HAP-1 (cell line): ENCODE measurements around the gene CADM3.
A peak's percentile ranks its signal among the peaks of the same experiment; 100 is the strongest.

Source experiments
- DNase-seq, 2 experiments: peaks; one replicate each; pipeline ENCODE4 v3.0.0-alpha.2; 2016 to 2020; ENCODE audit warnings: low spot score in 2 of 2
- H3K27me3 ChIP-seq: fragments of 250-450 bp; sonication (Bioruptor Pico); 2 replicates; pipeline ENCODE4 v1.5.1; 2020; ENCODE audit warnings: low read depth, mild to moderate bottlenecking, moderate library complexity
- H3K36me3 ChIP-seq: fragments of 250-450 bp; sonication (Bioruptor Pico); replicated peaks from 2 replicates; pipeline ENCODE4 v1.5.1; 2020; ENCODE audit warnings: mild to moderate bottlenecking
- H3K4me1 ChIP-seq: fragments of 250-450 bp; sonication (Bioruptor Pico); 2 replicates; pipeline ENCODE4 v1.5.1; 2020; ENCODE audit warnings: mild to moderate bottlenecking
- H3K4me3 ChIP-seq: fragments of 250-450 bp; sonication (Bioruptor Pico); 2 replicates; pipeline ENCODE4 v1.5.1; 2020; ENCODE audit warnings: mild to moderate bottlenecking, moderate library complexity
- H3K9me3 ChIP-seq: fragments of 250-450 bp; sonication (Bioruptor Pico); 2 replicates; pipeline ENCODE4 v1.5.1; 2020; ENCODE audit warnings: mild to moderate bottlenecking, moderate library complexity
- in situ Hi-C: fragments of 300-500 bp; cut with MboI; formaldehyde crosslinking; loops from 3 replicates; pipeline ENCODE4 v1.14.3; 2020; ENCODE audit warnings: low sequenced_read_pairs, inconsistent platforms, mixed read lengths

The CADM3 gene, protein sequence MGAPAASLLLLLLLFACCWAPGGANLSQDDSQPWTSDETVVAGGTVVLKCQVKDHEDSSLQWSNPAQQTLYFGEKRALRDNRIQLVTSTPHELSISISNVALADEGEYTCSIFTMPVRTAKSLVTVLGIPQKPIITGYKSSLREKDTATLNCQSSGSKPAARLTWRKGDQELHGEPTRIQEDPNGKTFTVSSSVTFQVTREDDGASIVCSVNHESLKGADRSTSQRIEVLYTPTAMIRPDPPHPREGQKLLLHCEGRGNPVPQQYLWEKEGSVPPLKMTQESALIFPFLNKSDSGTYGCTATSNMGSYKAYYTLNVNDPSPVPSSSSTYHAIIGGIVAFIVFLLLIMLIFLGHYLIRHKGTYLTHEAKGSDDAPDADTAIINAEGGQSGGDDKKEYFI

DNA sequence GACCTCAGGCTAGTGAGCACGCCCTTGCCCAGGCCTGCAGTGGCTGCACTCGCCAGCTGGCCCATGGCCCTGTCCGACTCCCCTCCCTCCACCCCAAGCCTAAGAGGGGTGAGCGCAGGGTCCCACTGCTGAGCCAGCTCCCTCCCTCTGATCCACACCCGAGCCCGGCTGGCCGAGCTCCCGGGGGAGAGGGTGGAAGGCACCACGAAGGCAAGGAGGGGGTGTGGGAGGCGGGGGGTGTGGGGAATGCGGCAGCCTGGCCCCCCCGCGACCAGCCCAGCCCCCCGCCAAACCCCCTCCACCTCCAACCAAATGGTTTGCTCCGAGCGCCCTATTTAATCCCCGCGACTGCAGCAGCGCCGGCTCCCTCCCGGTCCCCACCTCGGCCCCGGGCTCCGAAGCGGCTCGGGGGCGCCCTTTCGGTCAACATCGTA, at the start of gene CADM3:
CADM3 (plus strand) TSS at position 362 of the 434 bp plus-strand sequence. CDS start 151 bp downstream, outside the sequence.
- in situ Hi-C loops = no loop called here
- Histone ChIP-seq H3K36me3 (no peaks in the 10 kb centered on the region), H3K4me3 (no peak within 1 kb of the TSS), H3K27me3 (peaks cover 8% of the 10 kb centered on the region; the same call in 1 of the 2 replicates), H3K9me3 (no peaks in the 10 kb centered on the region), H3K4me1 (no peaks in the 10 kb centered on the region)
- no peak for DNase-seq

- in situ Hi-C loops = no loop called here
- Histone ChIP-seq H3K36me3 (no peaks in the 10 kb centered on the region), H3K4me1 (no peaks in the 10 kb centered on the region), H3K27me3 (no peaks in the 10 kb centered on the region), H3K9me3 (no peaks in the 10 kb centered on the region), H3K4me3 (no peak overlapping the region)
- no peak for DNase-seq
These were observed 49.3 kb upstream of the CADM3 start for GRCh38 chr1:159122005-159122621.

- in situ Hi-C loops = no loop called here
- no peaks in the 10 kb centered on the region for H3K27me3 ChIP-seq
- no peaks in the 10 kb centered on the region for H3K4me1 ChIP-seq
- no peak overlapping the region for H3K4me3 ChIP-seq
- DNase-seq = no peak
- H3K9me3 ChIP-seq = no peaks in the 10 kb centered on the region
- H3K36me3 ChIP-seq = no peaks in the 10 kb centered on the region
These were observed 47.8 kb upstream of the CADM3 start for GRCh38 chr1:159123587-159123986.

DNA sequence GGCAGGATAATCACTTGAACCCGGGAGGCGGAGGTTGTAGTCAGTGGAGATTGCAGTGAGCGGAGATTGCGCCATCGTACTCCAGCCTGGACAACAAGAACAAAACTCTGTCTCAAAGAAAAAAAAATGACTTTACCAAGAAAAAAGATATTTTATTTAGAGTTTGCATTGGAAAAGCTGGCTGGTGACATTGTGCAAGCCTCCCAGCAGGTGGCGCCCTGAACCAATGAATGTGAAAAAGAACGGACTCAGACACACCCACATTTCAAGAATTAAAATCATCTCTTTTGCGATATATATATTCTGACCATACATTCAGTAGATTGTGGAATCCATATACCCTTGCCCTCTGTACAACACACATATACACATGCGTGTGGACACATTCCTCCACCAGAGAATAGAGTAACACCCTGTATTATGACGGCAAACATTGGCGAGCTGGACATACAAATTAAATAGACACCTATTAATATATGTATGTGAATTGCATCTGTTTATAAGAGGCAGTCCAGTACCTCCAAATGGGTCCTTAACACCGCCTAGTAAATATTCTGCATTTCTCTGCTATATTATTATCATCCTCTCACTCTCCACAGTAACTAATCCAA, 39.0 kb upstream of the CADM3 start:
- DNase-seq = peak; percentile 47 to 80
- Histone ChIP-seq H3K36me3 (no peaks in the 10 kb centered on the region), H3K4me1 (no peaks in the 10 kb centered on the region), H3K4me3 (no peak overlapping the region), H3K9me3 (no peaks in the 10 kb centered on the region), H3K27me3 (0 out of 2 replicates have a peak, but pooled peaks cover 3% of the 10 kb centered on the region)
- in situ Hi-C loops = loop anchor here (25.0 kb wide), 1 partner anchor 880 kb away; no protein-coding TSS in a partner anchor

- no peak overlapping the region for H3K4me3 ChIP-seq
- DNase-seq = no peak
- no peaks in the 10 kb centered on the region for H3K36me3 ChIP-seq
- H3K27me3 ChIP-seq = no peaks in the 10 kb centered on the region
- no peaks in the 10 kb centered on the region for H3K9me3 ChIP-seq
- H3K4me1 ChIP-seq = no peaks in the 10 kb centered on the region
- in situ Hi-C loops = loop anchor here (25.0 kb wide), 1 partner anchor 872 kb away; no protein-coding TSS in a partner anchor
These were observed 30.9 kb upstream of the CADM3 start for GRCh38 chr1:159140474-159140873.

DNA sequence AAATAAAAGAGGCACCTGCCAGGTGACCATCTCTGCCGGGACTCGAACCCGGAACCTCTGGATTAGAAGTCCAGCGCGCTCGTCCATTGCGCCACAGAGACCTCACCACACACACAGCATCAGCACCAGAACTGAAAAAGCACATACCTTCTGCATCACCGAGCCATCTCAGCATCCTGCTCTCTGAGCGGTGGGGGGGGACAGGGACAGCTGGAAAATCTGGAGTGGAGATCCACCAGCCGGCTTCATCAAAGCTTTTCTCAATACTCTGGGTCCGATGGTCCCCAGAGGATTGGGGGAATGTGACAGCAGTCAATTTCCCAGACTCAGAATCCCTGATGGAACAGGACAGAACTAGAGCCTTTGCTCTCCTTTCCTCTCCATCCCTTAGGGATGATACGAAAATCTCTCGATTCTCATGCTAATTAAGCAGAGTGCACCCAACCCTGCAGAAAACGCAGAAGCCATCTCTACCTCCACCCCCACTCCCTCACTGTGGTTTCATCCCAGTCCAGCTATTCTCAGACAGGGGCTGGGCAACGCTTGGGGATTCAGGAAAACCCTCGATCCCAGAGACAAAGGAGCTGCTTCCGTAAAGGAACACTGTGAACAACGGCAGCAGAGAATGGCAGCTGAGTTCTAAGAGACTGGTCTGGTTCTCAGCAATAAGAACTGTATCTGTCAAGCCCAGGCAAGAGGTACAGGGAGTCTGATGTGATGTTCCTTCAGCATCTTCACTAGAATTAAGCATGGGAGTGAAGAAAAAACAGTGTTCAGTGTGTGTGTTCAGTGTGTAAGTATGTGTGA, 29.6 kb upstream of the CADM3 start:
- Histone ChIP-seq H3K4me1 (no peaks in the 10 kb centered on the region), H3K9me3 (no peaks in the 10 kb centered on the region), H3K27me3 (no peaks in the 10 kb centered on the region), H3K36me3 (no peaks in the 10 kb centered on the region), H3K4me3 (no peak overlapping the region)
- peak in 1 of 2 experiments; percentile 14 for DNase-seq
- in situ Hi-C loops = loop anchor here (25.0 kb wide), 1 partner anchor 871 kb away; no protein-coding TSS in a partner anchor

DNA sequence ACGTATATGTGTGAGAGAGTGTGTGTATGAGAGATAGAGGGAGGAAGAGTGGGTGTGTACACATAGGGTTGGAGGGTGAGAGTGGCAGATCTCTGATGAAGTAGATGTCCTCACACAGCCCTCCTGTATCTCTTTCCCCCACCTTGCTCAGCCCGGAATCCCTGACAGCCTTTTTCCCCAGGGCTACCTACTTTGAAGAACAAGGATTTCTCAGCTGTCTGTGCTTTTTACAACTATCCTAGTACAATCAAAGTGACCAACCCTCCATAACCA, 29.1 kb upstream of the CADM3 start:
- in situ Hi-C loops = loop anchor here (25.0 kb wide), 1 partner anchor 870 kb away; no protein-coding TSS in a partner anchor
- Histone ChIP-seq H3K9me3 (no peaks in the 10 kb centered on the region), H3K27me3 (no peaks in the 10 kb centered on the region), H3K36me3 (no peaks in the 10 kb centered on the region), H3K4me1 (no peaks in the 10 kb centered on the region), H3K4me3 (no peak overlapping the region)
- no peak for DNase-seq

DNA sequence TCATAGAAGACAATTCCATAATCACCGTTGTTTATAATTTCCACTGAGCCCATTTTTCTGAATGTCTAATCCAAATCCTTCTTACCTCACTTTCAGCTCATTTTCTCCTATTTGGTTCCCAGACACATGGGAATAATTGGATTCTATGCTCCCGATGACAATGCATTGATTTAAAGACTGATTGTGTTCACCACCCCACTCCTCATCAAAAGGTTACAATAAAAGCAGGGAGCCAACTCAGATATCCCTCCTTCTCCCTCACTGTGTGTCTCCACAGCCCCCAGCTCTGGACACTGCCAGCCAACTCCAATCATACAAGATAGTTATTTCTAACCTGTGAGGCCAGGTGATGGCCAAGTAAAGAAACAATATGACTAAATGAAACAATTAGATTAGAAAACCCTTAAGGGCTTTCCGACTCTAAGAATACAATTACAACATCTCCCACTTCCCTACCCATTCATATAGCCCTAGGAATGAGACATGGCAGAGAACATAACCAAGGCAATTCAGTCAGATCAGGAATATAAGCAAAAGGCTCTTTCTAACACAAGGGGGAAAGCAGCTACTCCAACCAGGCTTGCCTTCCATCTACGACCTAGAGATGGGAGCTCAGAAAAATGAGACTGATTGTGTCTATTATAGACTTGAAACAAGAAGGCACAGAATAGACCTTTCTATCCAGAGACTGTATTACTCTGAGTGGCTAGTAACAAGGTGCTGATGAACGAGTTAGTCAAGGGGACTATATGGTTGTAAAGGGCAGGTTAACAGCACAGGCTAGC, 28.5 kb upstream of the CADM3 start:
- Histone ChIP-seq H3K4me3 (no peak overlapping the region), H3K27me3 (no peaks in the 10 kb centered on the region), H3K36me3 (no peaks in the 10 kb centered on the region), H3K9me3 (no peaks in the 10 kb centered on the region), H3K4me1 (no peaks in the 10 kb centered on the region)
- DNase-seq = no peak
- in situ Hi-C loops = loop anchor here (25.0 kb wide), 1 partner anchor 869 kb away; no protein-coding TSS in a partner anchor

DNA sequence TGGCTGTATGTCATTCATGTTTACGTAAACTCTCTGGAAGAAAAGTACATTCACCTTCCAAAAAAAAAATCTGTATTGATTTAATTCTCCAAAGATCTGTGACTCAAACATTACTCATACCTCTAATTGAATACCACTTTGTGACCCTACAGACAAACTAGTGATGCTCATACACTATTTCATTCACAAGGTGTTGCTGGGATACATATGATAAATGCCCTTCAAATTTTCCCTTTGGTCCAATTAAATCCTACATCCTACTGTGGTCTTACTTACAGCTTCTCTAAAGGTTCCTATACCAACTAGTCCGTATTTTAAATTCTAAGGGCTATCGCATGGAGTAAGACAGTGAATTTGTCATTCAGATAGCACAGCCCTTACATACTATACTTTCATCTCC, 26.8 kb upstream of the CADM3 start:
- in situ Hi-C loops = loop anchor here (25.0 kb wide), 1 partner anchor 868 kb away; no protein-coding TSS in a partner anchor

DNA sequence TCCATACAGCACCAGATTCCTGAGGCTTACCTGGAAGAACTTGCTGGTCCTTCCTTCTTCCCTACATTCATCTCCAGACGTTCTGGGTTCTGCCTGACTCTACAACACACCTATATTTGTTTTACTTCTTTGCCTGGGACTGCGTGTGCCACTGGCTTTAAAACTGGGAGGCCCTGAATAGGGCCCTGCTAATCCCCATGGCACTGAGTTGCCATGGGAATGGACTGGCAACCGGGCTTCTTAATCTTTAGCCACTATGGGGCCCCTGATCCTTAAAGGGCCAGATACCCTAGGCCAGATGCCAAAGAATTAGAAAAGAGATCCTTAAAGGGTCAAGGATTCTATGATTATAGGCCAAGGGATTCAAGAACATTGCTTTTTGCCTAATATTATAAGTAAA, 24.4 kb upstream of the CADM3 start:
- Histone ChIP-seq H3K9me3 (no peaks in the 10 kb centered on the region), H3K4me3 (no peak overlapping the region)
- in situ Hi-C loops = loop anchor here (25.0 kb wide), 1 partner anchor 865 kb away; no protein-coding TSS in a partner anchor

More for the DNA sequence above, 26.8 kb upstream of the CADM3 start:
- no peaks in the 10 kb centered on the region for H3K9me3 ChIP-seq
- H3K4me1 ChIP-seq = no peaks in the 10 kb centered on the region
- no peak overlapping the region for H3K4me3 ChIP-seq
- H3K27me3 ChIP-seq = no peaks in the 10 kb centered on the region
- no peak for DNase-seq
- no peaks in the 10 kb centered on the region for H3K36me3 ChIP-seq

DNA sequence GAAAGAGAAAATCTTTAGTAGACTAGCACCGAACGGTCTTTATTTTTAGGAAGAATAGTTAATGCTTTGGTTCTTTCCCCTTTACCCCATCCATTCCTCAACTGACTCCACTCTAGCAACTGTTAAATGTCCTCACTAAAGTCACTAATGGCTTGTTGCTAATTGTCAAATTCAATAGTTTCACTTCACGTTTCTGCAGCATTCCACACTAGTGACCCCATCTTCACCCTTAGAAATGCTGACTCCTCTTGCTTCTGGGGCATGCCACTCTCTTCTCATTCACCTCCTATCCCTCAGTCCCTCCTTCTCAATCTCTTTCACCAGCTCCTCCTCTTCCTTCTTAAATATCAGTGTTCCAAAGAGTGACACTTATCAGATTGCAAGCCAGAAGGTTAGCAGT, 19.4 kb upstream of the CADM3 start:
- no peak overlapping the region for H3K4me3 ChIP-seq
- in situ Hi-C loops = no loop called here
- no peak for DNase-seq

More for the DNA sequence above, 24.4 kb upstream of the CADM3 start:
- Histone ChIP-seq H3K27me3 (no peaks in the 10 kb centered on the region), H3K36me3 (no peaks in the 10 kb centered on the region), H3K4me1 (no peaks in the 10 kb centered on the region)
- DNase-seq = no peak

GRCh38 chr1:159161001-159161718, 10.3 kb upstream of the CADM3 start:
- no peaks in the 10 kb centered on the region for H3K36me3 ChIP-seq
- in situ Hi-C loops = loop anchor here (5.0 kb wide), 1 partner anchor 36 kb away; no protein-coding TSS in a partner anchor
- H3K9me3 ChIP-seq = no peaks in the 10 kb centered on the region

More for the DNA sequence above, 19.4 kb upstream of the CADM3 start:
- no peaks in the 10 kb centered on the region for H3K27me3 ChIP-seq
- no peaks in the 10 kb centered on the region for H3K4me1 ChIP-seq
- no peaks in the 10 kb centered on the region for H3K36me3 ChIP-seq
- H3K9me3 ChIP-seq = no peaks in the 10 kb centered on the region

More at GRCh38 chr1:159161001-159161718, 10.3 kb upstream of the CADM3 start:
- peak; percentile 63 to 79 for DNase-seq
- Histone ChIP-seq H3K4me1 (no peaks in the 10 kb centered on the region), H3K4me3 (no peak overlapping the region), H3K27me3 (peaks cover 5% of the 10 kb centered on the region; the same call in 1 of the 2 replicates)
